Measurements from ENCODE around the gene IGDCC3.

IGDCC3 gene

DNA sequence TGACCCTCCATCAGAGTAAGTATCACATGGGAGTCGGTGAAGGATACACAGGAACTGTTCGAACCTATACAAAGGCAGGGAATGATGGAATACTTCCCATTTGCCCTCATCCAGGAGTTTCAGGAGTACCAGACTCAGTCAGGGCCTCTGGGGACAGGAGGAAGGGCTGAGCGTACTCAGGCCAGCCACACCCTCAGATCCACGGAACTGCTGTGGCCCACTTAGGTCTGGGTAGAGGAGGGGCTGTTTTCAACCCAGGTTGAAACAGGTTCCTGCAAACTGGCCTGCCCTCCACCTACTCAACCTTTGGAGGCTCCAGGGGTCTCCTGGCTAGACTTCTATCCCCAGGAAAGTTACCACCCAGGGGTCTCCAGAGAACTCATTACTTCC, 6.7 kb upstream of the IGDCC3 start:
- no peak for DNase-seq (ENCODE audit: low spot score)
- in situ Hi-C loops (cut with MboI; ENCODE audit: low pct_unique_long_range_greater_than_20kb, low sequenced_read_pairs, unreplicated experiment), result loop anchor here (5.0 kb wide), 1 partner anchor 67 kb away; no protein-coding TSS in a partner anchor
- TF ChIP-seq, protein P1, sequence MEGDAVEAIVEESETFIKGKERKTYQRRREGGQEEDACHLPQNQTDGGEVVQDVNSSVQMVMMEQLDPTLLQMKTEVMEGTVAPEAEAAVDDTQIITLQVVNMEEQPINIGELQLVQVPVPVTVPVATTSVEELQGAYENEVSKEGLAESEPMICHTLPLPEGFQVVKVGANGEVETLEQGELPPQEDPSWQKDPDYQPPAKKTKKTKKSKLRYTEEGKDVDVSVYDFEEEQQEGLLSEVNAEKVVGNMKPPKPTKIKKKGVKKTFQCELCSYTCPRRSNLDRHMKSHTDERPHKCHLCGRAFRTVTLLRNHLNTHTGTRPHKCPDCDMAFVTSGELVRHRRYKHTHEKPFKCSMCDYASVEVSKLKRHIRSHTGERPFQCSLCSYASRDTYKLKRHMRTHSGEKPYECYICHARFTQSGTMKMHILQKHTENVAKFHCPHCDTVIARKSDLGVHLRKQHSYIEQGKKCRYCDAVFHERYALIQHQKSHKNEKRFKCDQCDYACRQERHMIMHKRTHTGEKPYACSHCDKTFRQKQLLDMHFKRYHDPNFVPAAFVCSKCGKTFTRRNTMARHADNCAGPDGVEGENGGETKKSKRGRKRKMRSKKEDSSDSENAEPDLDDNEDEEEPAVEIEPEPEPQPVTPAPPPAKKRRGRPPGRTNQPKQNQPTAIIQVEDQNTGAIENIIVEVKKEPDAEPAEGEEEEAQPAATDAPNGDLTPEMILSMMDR (IDR thresholded peaks at IDR 0.05; ENCODE audit: extremely low read depth, insufficient read depth, missing control alignments), result no peak

DNA sequence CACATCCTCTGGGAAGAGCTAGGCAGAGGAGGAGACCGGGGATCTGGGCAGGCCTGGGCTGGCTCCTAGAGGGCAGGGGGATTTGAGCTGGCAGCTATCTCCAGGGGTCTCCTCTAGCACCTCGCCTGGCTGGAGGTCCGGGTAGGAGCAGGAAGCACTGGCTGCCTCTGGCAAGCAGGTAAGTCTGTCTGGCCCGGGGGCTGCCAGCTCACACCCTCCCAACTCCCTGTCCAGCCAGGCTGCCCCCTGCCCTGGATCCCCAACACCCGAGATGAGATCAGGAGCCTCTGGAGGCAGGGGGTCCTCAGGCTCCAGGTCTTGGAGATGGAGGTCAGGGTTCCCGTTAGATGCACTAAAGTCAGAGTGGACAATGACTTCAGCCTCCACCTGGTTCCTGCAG, 6.2 kb upstream of the IGDCC3 start:
- in situ Hi-C loops (cut with MboI; ENCODE audit: low pct_unique_long_range_greater_than_20kb, low sequenced_read_pairs, unreplicated experiment), result loop anchor here (5.0 kb wide), 1 partner anchor 67 kb away; no protein-coding TSS in a partner anchor
- TF ChIP-seq, protein P1 (IDR thresholded peaks at IDR 0.05; ENCODE audit: extremely low read depth, insufficient read depth, missing control alignments), result no peak
- no peak for DNase-seq (ENCODE audit: low spot score)

DNA sequence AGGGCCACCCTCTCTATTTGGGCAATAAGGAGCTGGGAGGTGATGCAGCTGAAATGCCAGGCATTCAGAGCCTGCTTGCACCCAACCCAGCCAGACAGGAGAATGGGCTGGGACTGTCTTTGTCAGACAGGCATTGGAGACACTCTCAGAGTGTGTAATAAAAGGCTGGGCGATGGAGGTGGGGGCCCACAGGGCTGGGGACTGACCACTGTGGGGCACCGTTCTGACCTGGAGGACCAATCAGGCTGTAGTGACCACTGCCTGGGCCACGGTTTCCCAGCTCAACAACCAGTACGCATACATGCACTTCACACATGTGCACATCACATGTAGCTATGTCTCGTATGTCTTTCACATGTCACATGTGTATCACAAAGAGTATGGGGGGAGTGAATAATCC, 5.7 kb upstream of the IGDCC3 start:
- in situ Hi-C loops (cut with MboI; ENCODE audit: low pct_unique_long_range_greater_than_20kb, low sequenced_read_pairs, unreplicated experiment), result loop anchor here (5.0 kb wide), 1 partner anchor 66 kb away; no protein-coding TSS in a partner anchor
- DNase-seq (ENCODE audit: low spot score), result no peak

DNA sequence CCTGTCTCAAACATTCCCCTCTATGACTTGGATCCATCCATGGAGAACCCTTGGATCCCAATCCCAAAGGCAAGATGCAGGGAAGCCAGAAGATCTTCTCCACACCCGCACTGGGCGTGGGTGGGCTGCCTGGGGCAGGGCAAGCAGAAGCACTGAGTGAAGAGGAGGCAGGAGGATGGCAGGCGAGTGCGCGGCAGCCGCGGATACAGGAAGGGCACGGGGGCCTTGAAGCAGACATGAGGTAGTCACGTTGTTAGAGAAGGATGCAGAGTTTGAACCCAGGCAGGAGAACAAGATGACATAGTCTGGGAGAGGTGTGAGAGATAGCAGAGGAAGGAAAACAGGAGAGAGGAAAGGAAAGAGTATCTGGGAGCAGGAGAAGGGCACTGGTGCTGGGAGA, 5.1 kb upstream of the IGDCC3 start:
- TF ChIP-seq, protein P1 (IDR thresholded peaks at IDR 0.05; ENCODE audit: extremely low read depth, insufficient read depth, missing control alignments), result no peak
- no peak for DNase-seq (ENCODE audit: low spot score)
- in situ Hi-C loops (cut with MboI; ENCODE audit: low pct_unique_long_range_greater_than_20kb, low sequenced_read_pairs, unreplicated experiment), result loop anchor here (5.0 kb wide), 1 partner anchor 66 kb away; no protein-coding TSS in a partner anchor

More for the DNA sequence above, 5.7 kb upstream of the IGDCC3 start:
- TF ChIP-seq, protein P1 (IDR thresholded peaks at IDR 0.05; ENCODE audit: extremely low read depth, insufficient read depth, missing control alignments), result no peak

DNA sequence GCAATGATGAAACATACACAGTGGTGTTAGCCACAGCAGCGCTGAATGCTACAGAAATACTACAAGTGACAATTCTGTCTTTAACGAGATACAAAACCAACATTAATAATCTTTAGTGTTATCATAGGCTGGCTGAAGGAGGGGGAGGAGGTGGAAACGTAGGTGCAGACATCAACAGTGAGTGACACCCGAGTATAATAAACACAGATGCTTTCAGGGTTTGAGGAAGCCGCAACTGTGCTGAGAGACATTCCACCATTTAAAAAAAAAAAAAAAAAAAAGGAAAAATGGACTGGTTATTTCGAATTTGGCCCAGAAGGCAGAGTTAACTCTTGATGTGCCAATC, 4.3 kb upstream of the IGDCC3 start:
- in situ Hi-C loops (cut with MboI; ENCODE audit: low pct_unique_long_range_greater_than_20kb, low sequenced_read_pairs, unreplicated experiment), result loop anchor here (5.0 kb wide), 1 partner anchor 65 kb away; no protein-coding TSS in a partner anchor
- no peak for DNase-seq (ENCODE audit: low spot score)

DNA sequence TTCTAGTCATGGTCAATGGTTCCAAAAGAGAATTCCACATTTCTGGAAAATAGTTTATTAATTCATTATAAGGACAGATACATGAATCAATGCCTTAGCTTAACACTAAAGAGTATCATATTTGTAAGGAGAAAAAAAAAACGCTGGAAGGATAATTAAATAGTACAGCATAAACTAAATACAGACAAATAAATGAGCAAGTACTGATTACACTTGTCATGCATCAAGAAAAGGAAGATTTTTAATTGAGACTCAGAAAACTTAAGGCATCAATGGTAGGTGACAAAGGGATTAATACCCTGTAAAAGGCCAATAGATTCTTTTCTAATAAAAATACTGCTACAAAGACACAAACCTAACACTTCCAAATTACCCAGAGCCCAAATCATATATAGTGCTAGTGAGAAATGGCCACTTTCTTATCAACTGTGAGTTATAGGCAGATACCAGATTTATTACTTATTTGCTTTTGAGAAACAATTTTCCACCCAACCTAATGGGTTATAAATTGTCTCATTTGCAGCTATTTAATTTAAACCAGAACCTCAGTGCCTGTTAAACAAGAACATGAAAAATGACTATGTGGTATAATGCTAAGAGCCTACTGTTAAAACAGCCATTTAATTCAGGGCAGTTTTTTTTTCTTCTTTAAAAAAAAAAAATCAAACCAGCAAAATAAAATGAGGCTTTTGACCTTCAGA, 3.8 kb upstream of the IGDCC3 start:
- TF ChIP-seq, protein P1 (IDR thresholded peaks at IDR 0.05; ENCODE audit: extremely low read depth, insufficient read depth, missing control alignments), result no peak
- DNase-seq (ENCODE audit: low spot score), result no peak
- in situ Hi-C loops (cut with MboI; ENCODE audit: low pct_unique_long_range_greater_than_20kb, low sequenced_read_pairs, unreplicated experiment), result loop anchor here (5.0 kb wide), 1 partner anchor 64 kb away; no protein-coding TSS in a partner anchor

More for the DNA sequence above, 4.3 kb upstream of the IGDCC3 start:
- TF ChIP-seq, protein P1 (IDR thresholded peaks at IDR 0.05; ENCODE audit: extremely low read depth, insufficient read depth, missing control alignments), result no peak
